MM.1S (cell line): ENCODE results near the gene PTPRN2.

ENCODE experiments used
- EZH2 ChIP-seq: fragments of 300-600 bp; sonication (generic); optimal IDR thresholded peaks from 2 replicates; pipeline ENCODE3; 2017; ENCODE audit warnings: low read depth, mild to moderate bottlenecking, antibody characterized with exemption, low read length, mixed read lengths
- TF ChIP-seq, protein P1 (sequence below): fragments of 300-600 bp; sonication (generic); IDR thresholded peaks from 2 replicates; pipeline ENCODE4 v1.5.1; 2016; ENCODE audit warnings: antibody characterized with exemption, low read length, mixed read lengths

- no peak for TF ChIP-seq EZH2
- TF ChIP-seq, protein P1, sequence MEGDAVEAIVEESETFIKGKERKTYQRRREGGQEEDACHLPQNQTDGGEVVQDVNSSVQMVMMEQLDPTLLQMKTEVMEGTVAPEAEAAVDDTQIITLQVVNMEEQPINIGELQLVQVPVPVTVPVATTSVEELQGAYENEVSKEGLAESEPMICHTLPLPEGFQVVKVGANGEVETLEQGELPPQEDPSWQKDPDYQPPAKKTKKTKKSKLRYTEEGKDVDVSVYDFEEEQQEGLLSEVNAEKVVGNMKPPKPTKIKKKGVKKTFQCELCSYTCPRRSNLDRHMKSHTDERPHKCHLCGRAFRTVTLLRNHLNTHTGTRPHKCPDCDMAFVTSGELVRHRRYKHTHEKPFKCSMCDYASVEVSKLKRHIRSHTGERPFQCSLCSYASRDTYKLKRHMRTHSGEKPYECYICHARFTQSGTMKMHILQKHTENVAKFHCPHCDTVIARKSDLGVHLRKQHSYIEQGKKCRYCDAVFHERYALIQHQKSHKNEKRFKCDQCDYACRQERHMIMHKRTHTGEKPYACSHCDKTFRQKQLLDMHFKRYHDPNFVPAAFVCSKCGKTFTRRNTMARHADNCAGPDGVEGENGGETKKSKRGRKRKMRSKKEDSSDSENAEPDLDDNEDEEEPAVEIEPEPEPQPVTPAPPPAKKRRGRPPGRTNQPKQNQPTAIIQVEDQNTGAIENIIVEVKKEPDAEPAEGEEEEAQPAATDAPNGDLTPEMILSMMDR = no peak
These were observed 574.4 kb downstream of the PTPRN2 start for GRCh38 chr7:158013085-158013668.
